Activated naive CD4-positive, alpha-beta T cell treated with Interleukin-2 at 50 U/mL for 16 hours (primary cell): ENCODE results near the gene VTN.

Experiments
- DNase-seq: peaks from one replicate; pipeline ENCODE4 v3.0.0-alpha.2; 2020

Gene VTN

DNA sequence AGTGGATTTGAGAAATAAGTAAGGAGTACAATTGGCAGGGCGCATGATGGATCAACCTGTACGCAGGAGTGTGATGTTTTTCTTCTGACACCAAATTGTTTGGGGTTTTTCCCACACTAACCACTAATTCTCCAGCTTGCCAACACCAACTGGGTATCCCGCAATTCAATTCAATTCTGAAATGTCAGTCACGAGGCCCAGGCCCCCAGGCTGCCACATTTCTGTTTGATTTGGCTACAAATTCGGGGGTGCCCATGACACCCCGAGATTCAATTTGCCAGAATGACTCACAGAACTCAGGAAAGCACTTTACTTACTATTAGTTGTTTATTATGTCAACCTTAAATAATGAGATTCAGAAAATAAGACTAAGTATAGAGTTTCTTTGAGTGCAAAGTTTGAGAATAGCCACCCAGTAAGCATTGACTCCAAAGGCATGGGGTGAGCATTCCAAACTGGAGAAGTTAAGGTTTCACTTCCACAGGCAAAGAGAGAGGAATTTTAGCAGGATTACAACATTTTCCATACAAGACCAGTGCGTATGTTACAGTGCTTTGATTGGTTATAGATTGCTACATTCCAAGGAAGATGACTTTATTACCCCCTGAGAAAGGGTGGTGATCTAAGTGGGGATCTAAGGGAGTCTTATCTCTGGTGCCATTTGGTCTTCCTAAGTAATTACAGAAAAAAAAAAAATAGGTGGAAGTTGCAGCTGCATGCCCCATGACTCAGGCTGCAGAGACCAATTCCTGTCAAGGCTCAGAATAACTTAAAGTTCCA, 24.4 kb upstream of the VTN start:
- no peak for DNase-seq

DNA sequence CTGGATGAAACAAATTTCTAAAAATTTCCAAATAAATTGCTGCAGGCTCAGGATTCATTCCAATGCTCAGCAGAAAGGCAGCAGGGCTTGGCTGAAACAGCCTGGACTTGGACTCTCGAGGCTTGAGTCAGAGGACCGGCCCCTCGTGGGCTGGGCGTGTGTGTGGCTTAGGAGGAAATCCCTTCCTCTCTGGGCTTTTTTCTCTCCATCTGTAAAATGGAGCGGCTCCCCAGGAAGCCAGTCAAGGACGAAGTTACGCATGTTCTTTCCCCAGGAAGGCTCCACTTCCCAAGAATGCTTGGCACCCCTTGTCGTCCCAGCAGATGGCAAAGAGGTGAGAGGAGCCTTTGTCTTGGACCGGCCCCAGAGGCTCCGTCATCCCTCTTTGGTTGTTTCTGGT, 22.4 kb upstream of the VTN start:
- DNase-seq = no peak

DNA sequence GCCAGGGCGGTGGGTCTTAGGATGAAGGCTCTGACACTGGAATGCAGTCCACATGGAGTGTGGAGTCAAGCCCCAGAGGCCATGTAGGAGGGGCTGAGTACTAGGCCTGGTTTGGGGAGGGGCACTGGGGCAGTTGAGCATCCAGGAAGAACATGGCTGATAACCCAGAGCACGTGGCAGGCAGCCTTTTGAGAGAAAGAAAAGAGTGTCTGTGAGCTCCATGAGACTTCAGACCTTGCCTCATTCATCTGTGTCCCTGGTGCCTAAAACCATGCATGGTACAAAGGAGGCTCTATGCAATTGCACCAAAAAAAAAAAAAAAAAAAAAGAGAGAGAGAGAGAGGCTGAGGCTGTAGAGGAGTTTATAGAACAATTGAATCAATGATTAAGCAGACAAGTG, 21.3 kb upstream of the VTN start:
- no peak for DNase-seq

GRCh38 chr17:28390984-28391383, 20.9 kb upstream of the VTN start:
- no peak for DNase-seq

- DNase-seq = no peak
Measured at GRCh38 chr17:28390563-28390962, 20.5 kb upstream of the VTN start.

GRCh38 chr17:28390141-28390540, 20.0 kb upstream of the VTN start:
- no peak for DNase-seq

GRCh38 chr17:28388106-28388505, 18.0 kb upstream of the VTN start:
- DNase-seq = no peak

GRCh38 chr17:28386391-28386790, 16.3 kb upstream of the VTN start:
- DNase-seq = no peak

DNA sequence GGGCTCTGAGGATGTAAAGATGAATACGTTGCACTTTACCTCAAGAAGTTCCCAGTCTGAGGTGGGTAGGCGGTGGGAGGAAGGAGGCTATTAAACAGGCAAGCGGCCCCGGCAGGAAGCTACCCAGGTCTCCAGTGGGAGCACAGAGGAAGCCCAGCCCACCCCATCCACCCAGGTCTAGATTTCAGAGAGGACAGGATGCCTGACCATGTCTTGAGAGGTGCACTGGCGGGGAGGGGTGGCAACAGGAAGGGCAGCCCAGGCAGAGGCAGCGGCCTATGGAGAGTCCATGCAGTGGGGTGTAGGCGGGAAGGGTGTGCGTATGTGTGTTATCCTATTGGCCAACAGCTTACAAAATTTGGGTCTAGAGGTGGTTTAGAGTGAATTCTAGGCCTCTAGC, 15.3 kb upstream of the VTN start:
- peak; percentile 28 for DNase-seq

GRCh38 chr17:28385037-28385400, 14.9 kb upstream of the VTN start:
- no peak for DNase-seq

DNA sequence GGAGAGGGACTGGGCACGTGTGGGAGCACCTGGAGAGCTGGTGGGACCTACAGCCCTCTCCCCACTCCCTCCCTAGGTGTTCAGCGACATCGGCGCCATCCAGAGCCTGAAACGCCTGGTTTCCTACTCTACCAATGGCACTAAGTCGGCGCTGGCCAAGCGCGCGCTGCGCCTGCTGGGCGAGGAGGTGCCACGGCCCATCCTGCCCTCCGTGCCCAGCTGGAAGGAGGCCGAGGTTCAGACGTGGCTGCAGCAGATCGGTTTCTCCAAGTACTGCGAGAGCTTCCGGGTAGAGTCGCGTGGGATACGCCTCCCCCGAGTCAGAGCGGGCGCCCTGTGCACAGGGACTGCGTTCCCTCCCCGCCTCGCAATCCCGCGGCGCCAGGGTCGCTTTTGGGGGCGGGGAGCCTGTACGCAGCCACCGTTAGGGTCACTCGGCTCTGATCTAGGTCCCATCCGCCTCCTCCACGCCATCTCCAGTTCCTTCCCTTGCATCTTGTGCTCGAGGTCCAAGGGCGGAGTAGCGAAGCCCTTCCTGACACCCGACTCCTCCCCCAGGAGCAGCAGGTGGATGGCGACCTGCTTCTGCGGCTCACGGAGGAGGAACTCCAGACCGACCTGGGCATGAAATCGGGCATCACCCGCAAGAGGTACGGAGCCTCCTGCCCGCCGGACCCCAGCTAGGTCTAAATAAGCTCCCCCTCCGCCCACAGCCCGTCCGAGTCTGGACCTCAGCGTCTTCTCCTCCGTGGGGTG, 14.4 kb upstream of the VTN start:
- peak; percentile 69 for DNase-seq

- DNase-seq = no peak
Measured at GRCh38 chr17:28381141-28381825, 11.2 kb upstream of the VTN start.

GRCh38 chr17:28379814-28380801, 10.0 kb upstream of the VTN start:
- no peak for DNase-seq

GRCh38 chr17:28372945-28373274, 2.8 kb upstream of the VTN start:
- DNase-seq = no peak

- DNase-seq = peak; percentile 25
Measured at GRCh38 chr17:28372203-28372944, 2.3 kb upstream of the VTN start.

GRCh38 chr17:28371245-28372202, 1.4 kb upstream of the VTN start, which contains the start of gene SARM1:
Gene SARM1, plus strand, starts transcription at chr17:28371694. Its CDS starts 339 bp downstream, at chr17:28372033.
- peak; percentile 86 for DNase-seq

DNA sequence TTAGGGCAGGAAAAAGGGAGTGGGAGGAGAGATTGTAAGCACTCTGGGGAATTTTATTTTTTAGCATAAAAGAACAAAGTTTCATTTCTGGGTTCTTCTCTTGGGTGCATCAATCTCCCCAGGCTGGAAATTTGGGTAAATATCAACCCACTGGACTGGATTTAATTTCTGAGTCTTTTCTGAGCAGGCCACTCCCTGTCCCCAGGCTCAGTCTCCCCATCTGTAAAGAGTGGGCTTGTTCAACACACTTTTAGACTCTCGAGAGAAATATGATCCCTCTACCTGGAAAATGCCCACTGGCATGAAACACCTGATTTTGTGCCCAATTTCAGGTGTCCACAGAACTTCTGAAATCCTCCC, 617 bp upstream of the VTN start:
- DNase-seq = no peak

DNA sequence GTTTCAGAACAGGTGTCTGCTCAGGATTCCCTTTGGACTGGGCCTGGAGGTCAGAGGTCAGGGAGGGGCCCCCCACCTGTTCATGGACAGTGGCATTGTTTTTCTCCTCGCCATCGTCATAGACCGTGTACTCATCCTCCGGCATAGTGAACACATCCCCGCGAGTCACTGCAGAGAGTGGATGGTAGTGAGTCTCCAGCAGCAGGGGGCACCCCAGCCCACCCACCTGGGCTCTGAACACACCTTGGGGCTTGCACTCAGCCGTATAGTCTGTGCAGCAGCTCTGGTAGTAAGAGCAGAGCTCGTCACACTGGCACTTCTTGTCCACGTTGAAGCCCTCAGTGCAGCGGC, 448 bp downstream of the VTN start:
- DNase-seq = no peak

- DNase-seq = no peak
Measured at GRCh38 chr17:28368915-28369683, 1.0 kb downstream of the VTN start.

DNA sequence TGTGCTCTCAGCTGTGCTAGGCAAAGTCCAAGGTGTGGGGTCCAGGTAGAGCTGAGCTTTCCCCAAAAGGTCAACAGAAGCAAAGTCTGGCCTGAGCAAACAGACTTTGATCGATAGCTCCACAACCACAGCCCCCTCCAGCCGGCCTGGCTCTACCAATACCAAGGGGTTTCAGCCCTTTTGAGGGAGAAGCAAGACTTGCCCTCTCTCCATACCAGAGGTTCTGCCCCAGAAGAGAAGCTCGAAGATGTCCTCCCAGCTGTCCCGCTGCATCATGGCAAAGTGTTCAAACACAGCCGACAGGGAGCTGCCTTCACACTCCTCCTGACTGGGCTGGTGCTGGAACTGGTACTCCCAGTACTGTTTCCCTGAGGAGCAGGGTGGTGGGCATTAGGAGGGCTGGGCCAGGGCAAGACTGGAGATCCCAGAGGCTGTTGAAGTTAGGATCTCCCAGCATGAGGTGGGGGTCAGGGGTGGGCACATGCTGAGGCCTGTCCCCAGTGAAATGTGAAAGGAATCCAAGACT, 1.7 kb downstream of the VTN start:
- no peak for DNase-seq
